NCI-H460 (cell line): ENCODE measurements around the gene CARD18. TPM values are rescaled to one million over a fixed set of nuclear protein-coding genes. Genes with fewer than 3 reads are reported as not detected.

Source experiments
- DNase-seq: peaks from one replicate; pipeline ENCODE4 v3.0.0-alpha.2; 2016; ENCODE audit warnings: low read depth; ENCODE audit errors: extremely low read depth
- polyA plus RNA-seq: library from polyadenylated mRNA; depleted of rRNA; stranded (reverse); fragments of >200 nt; gene quantifications from 2 replicates; pipeline ENCODE4 v1.2.3, GENCODE V29; 2014; cell fraction: nucleus; rRNA removed
- total RNA-seq: library from RNA; depleted of rRNA; stranded (reverse); fragments of >200 nt; shearing (Covaris generic); gene quantifications from 2 replicates; pipeline ENCODE4 v1.2.3, GENCODE V29; 2014; rRNA removed

The CARD18 gene, protein sequence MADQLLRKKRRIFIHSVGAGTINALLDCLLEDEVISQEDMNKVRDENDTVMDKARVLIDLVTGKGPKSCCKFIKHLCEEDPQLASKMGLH
- not detected in 2 replicates for total RNA-seq
- polyA plus RNA-seq: not detected in 2 replicates

DNA sequence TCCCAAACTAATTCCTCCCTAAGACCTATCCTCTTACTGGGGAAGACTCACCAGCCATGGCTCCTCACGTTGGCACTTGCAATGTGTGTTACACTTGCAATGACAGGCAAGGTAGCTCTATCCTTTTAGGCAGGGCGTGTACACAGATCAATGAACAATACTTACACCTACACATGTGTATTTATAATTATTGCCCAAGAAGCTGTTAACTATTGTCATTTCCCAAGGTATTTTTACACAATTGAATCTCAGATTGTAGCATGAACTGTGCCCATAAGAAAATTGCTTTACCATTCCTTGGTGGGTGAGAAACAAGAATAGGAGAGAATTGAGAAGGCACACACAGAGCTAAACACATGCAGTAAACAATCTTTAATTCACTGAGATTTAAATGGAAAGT lies at the start of gene CARD18:
Gene CARD18, minus strand, starts transcription at position 101 of the 400 bp plus-strand sequence. Its CDS starts 43 bp downstream, at position 58.
- no peak for DNase-seq

DNA sequence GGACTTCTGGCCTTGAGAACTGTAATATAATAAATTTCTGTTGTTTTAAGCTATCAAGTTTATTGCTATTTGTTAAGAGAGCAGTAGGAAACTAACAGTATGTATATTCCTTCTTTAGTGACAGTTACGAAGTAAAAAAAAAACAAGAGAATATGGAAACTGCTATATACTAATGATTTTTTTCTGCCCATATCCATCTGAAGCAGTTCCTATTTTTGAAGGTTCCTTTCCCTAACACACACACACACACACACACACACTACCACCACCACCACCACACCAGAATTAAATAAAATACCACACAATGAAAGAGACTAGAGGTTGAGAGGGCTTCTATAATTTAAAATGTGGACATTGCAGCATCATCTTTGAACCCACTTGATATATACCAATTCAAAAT lies 44.4 kb upstream of the CARD18 start:
- DNase-seq: no peak

DNA sequence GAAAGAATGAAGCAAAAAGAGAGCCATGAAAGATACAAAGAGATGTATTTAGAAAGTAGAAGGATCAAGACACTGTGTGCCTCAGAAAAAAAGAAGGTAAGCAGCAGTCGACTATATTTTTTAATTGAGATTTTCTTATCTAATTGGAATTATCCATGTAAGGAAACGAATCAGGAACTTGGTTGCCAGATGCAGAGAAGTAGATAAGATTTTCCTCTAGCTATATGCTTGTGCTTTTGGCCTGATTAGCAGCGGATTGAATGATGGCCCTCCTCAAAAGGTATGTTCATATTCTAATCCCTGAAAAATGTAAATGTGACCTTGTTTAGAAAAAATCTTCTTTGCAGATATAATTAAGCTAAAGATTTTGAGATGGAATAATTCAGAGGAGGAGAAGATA lies 43.9 kb upstream of the CARD18 start:
- no peak for DNase-seq

DNA sequence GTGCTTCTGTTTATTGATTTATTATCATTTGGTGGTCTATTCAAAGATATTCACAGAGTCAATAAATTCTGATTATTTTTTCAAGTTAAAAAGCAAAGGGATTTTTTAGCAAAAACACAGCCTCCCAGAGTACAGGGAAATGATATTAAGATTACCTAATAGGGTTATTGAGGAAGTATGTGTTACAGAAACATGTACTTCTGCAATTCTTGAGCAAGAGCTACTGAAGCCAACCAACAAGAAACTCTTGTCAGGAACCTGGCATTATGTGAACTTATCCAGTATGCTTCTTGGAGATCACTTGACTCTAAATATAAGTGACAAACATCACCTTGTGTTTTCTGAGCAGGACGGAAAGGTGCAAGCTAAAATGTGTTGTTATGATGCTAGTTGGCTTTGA lies 42.0 kb upstream of the CARD18 start:
- DNase-seq: no peak

DNA sequence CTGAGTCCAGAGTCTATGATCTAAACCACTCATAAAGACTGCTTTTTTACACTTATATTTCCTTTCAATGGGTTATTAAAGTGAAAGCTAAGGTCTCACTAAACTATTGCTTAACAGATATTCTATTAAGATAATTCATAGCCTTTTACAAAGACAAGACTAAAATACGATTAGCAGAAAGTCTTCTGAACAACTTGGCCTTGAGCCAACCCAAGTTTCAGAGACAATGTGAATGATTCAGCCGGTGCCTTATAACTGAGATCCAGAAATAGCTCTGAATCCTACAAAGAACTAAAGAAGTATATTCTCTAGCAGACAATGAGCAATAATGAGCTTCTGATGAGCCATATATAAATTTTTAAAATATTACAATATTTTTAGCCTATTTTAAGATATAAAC lies 41.5 kb upstream of the CARD18 start:
- DNase-seq: no peak

DNA sequence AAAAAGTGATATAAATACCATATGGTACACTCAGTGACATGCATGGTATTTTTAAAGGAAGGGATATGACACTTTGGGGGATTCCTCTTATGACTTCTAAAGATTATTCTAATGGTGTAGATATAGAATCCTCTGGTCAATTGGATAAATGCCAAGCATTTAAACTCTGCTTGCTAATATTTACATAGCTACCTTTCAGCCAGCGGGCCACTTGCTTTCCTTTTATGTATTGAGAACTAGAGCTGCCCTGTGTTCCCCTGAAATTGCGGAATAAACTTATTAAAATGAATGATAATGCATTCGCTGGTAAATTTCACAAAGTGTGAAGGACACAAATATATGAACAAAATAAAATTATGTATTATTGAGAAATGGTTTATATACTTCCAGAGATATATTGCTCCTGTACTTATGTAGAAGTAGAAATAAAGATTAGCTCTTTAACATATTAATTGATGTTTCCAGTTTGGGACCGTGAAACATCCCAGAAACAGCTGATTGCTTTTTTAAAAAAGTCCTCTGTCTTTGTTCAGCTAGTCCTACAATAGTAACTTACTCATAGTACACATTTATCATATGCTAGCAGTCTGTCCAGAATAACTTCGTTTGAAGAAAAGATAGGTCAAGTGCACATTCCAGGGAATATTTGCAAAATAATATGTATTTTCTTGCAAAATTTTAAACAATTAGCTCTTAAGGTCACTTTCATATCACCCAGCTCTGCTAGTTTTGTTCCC lies 40.1 kb upstream of the CARD18 start:
- DNase-seq: no peak

DNA sequence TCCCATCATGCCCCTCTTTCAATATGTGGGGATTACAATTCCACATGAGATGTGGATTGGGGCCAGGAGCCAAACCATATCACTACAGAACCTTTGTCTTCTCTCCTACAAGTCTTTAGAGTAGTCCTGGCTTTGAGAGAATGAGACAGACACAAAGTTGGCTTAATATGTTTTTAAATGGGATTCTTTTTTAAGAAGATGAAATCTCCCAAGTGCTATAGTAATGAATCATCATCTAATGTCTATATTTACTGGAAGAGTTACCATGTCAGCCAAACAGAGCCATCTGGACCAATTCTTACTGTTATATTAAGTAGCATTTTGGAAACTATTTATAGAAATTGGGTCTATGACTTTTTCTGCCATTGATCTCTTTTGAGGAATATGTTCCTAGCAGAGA lies 38.1 kb upstream of the CARD18 start:
- no peak for DNase-seq

DNA sequence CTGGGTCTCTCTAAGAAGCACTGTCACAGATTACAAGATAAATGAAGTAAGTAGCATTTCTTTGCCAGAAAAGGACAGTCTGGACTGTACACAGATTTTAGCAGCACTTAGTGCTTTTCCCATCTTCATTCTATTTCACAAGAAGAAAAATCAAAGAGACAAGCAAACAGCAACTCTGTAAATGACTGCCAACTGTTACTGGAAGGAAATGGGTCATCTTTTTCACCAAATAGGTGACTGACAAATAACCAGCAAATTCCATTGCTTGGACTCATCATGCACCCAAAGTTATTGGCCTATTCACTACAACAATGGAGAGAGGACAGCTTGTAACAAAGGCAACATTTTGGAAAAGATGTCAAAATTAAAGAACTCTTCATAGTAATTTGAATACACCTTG lies 28.9 kb upstream of the CARD18 start:
- no peak for DNase-seq

DNA sequence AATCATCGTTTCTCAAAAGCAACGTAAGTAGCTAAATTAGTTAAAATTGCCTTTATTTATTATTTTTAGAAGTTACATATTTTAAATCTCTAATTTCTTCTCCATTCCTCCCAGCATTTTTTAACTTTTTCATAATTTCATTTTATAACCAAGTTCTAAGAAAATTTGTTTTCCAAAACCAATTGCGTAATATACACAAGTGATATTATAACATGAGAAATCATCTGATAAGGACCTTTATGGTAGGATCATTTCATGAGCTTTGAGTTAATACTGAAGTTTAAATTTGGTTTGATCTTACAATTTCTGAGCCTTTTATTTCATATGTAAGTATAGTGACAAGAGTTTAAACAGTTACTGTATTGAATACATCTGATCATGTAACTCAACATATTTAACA lies 27.7 kb upstream of the CARD18 start:
- DNase-seq: no peak

DNA sequence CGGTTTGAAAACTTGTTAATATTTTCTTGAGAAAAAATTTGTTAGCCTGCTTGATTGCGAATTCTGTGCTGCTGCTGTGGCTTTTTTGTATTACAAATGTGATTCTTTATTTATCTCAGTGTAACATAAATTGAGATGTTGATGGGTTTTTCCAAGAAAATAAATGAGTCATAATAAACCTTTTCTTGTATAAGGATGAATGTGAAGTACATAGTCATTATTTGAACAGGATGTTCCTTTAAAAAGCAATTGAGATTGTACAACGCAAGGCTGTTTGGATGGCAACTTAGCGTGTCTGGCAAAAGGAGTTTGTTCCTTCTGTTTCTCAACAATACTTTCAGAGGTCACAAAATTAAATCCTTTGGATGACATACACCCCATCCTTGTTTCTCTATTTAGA lies 24.6 kb upstream of the CARD18 start:
- no peak for DNase-seq

DNA sequence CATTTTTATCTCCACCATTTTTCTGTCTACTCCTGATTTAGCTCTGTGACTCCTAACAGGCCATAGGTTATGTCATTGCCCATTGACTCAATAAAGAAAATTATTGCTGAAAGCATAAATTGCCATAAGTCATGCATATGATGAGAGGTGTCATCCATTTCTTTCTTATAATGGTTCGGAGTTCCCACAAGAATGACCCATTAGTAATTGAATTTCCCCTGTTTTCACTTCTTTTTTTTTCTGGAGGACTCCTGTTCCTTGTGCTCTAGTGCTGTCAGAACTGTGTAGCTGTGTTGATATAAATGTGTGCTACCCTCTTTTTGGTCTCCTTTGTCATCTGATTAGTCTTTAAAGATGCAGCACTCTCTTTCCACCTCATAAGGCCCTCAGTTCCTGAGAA lies 22.9 kb upstream of the CARD18 start:
- no peak for DNase-seq

DNA sequence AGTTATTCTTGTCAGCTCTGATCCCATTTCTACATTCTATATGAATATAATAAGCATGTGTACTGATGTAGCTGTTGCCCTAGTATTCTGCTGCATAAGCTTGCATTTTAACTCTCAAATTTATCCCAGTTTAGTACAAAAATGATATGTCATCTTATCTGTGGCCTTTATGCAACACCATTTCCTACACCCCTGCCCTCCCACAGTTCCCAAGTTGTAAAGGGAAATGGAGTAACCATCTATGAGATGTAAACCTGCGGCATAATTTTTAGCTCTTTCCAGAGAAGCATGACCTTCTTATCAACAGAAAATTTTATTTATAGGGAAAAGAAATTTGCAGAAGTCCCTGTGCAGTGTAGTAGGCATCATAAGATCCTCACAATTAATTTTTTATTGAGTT lies 18.9 kb upstream of the CARD18 start:
- DNase-seq: no peak

DNA sequence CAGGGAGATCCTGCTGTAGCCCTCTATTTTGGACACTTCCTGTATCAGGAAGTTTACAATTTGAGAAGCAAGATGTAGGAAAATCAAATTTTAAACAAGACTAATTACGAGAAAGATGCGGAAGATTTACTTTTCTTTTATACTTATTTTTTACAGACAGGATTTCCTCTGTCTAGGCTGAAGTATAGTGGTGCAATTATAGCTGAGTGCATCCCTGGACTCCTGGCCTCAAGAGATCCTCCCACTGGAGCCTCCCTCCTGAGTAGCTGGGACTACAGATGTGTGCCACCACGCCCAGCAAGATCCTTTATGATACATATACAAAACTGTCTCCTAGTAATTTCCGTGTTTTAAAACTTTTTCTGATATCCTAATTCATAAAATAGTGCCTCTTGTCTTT lies 17.2 kb upstream of the CARD18 start:
- DNase-seq: no peak

DNA sequence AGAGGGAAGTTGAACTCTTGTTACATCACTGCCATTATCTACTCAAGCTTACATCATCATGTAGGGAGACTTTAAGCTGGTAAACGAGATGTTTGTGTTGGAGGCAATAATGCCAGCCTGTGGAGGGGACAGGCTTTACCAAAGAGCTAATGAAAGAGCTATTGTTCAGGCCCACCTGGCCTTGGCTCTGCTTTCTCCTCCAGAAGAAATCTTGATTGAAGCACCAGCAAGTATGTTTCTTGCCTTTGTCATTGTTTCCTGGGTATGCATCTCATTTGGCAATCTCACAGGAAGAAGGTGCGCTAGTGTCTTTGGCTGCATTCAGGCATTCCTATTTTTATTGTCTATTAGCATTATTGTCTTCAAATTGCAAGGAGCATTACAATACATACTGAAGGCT lies 16.7 kb upstream of the CARD18 start:
- DNase-seq: no peak

DNA sequence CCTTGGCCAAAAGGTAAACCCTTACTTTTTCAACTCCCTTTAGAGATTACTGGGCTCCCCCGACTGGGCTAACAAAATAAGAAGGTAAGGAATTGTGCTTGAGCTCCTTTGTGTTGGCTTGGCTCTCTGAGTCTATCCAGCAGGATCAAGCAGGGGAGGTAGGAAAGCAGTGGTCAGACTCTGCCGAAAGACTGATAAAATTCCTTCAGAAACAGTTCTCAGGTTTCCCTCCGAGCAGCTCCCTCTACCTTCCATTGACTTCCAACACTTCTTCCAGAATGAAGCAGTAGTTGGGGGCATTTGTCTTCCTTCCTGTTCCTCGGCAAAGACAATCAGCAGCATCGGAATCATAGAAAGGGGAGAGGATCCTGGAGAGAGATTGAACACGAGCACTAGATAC lies 16.1 kb upstream of the CARD18 start:
- no peak for DNase-seq

DNA sequence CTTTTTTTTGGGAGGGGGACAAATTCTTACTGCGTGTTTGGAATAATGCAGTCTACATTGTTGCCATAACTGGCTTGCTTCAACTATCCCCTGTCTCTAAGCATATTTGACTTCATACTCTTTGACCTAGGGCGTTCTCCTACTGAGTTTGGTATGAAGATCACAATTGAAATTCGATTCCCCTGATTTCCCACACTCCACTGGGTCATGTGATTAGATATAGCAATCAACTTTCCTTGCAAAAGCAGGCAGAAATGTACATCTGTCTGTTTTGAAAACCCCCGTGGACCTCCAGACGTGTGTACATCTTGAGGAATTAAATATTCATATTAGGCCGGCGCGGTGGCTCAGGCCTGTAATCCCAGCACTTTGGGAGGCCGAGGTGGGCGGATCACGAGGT lies 13.8 kb upstream of the CARD18 start:
- DNase-seq: no peak

DNA sequence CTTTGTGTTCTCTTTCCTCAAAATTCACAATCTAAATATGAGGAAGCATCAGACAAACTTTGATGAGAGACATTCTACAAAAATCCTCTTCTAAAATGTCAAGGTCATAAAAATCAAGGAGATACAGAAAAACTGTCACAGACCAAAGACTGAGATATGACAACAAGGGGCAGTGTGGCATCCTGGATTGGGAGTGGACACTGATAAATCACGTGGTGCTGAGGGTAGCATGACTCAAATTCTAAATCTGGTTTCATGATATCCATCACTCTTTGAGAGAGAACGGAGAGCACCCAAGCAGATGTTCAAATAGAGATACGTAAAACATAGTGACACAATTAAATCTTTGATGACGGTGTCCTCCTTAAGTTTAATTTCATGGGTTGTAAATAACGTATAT lies 13.0 kb upstream of the CARD18 start:
- no peak for DNase-seq

DNA sequence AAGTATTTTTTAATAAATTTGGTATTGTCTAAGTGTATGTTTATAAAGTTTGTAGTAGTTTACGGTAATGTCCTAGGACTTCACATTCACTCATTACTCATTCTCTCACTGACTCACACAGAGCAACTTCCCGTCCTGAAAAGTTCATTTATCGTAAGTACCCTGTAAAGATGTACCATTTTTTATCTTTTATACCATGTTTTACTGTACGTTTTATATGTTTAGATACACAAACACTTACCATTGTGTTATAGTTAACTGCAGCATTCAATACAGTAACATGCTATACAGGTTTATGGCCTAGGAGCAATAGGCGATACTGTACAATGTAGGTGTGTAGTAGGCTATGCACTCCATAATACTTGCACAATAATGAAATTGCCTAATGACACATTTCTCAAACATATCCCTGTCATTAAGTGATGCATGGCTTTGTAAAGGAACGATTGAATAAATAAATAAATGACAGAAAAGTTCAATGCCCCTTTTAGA lies 12.5 kb upstream of the CARD18 start:
- DNase-seq: no peak

DNA sequence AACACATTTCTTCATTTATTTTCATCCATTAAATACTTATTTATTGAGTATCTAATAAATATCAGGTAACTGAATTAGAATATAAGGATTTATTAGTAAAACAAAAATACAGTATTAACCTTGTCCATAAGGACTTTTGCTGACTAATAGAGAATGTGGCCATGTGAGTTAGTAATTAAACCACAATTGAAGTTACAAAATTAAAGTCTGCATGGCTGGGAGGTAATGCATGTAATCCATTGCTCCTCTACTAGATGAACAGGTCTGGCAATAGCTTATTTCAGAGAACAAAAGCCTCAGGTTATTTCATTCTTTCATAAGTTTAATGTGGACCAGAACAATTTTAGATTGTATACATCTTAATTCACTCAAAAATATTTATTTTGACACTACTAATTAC lies 9.9 kb upstream of the CARD18 start:
- DNase-seq: no peak

DNA sequence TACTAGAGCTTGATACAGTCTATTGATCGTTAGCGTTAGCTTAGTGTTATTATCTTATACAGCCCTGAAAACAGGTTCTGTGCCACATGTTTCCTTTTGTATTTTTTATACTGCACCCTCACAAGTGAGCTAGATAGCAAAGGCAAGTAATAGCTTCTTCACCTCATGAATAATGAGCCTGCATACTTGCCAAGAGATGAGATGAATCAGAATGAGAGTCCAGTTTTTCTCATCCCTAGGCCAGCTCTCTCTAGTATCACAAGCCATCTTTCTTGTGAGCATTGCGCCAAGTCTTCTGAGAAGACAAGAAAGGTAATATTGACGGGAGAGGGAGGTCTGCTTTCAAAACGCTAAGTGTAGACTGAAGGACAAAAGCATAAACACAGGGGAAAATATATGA lies 8.7 kb upstream of the CARD18 start:
- DNase-seq: no peak

DNA sequence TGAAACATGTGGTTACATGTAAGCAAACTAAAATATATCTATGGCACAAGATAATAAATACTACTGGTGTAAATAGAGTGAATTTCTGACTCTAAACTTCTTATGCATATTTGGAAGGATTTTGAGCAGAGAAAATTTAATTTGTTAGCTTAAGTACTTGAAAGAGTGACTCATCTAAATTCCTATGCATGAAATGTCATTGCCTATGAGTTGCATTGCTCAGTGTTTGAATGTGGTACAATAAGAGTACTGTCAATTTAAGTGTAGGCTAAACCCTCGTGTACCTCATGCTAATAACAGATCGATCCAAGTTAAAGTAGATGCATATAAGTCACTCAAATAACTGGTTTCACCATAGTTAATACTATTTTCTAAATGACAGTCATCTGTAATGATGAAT lies 5.3 kb upstream of the CARD18 start:
- peak; percentile 51 for DNase-seq

DNA sequence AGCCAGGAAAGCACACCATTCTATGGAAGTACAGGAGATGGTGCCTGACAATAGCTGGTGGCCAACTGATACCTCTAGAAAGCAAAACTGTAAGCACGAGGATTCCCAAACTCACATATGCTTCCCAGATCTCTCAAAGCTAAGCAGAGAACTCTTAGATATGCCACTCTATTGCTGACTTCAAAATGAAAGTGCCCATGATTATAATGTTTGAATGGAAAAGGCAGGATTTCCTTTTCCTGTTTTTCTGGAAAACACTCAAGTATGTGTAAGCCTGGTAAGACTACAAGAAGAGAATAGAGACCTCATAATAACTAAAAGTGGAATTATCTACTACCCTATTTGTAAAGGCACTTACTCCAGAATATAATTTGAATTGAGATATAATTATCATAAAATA lies 2.6 kb upstream of the CARD18 start:
- DNase-seq: no peak

DNA sequence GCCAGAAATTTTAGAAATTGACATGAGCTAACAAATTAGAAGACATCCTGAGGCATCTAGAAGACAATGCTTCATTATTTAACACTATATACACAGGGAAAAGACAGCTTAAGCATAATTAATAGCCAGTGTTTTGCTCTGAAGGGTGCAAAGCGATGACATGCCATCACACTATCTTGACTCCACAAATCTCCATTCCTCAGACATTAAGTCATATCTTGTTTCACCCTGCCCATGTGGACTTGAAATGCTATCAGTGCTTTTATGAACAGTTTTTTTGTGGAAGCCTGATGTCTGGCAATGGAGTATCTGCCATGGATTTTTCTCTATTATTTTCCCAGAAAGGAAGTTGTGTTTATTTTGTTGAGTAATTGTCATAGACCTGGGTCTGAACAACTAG lies 2.3 kb downstream of the CARD18 start:
- no peak for DNase-seq
